RPMI8226 (cell line): ENCODE data around the gene CENPB.

Experiments
- DNase-seq: peaks from one replicate; pipeline ENCODE4 v3.0.0-alpha.2; 2015

CENPB gene

GRCh38 chr20:3744806-3745685 is 41.5 kb downstream of the CENPB start:
- peak; percentile 69 for DNase-seq

- no peak for DNase-seq
These were observed 42.5 kb downstream of the CENPB start for GRCh38 chr20:3744037-3744436.

- DNase-seq, result no peak
These were observed 43.3 kb downstream of the CENPB start for GRCh38 chr20:3743251-3743650.

GRCh38 chr20:3741836-3742458 is 44.6 kb downstream of the CENPB start:
- DNase-seq, result no peak

- DNase-seq, result no peak
These were observed 45.8 kb downstream of the CENPB start for GRCh38 chr20:3740615-3741301.

- DNase-seq, result no peak
These were observed 46.6 kb downstream of the CENPB start for GRCh38 chr20:3739926-3740451.

GRCh38 chr20:3739054-3739925 is 47.2 kb downstream of the CENPB start:
- no peak for DNase-seq

- no peak for DNase-seq
These were observed 48.2 kb downstream of the CENPB start for GRCh38 chr20:3738111-3739053.

- no peak for DNase-seq
These were observed 50.8 kb downstream of the CENPB start for GRCh38 chr20:3735768-3736167.

GRCh38 chr20:3734111-3734843 is 52.3 kb downstream of the CENPB start:
- no peak for DNase-seq
